Common myeloid progenitor, CD34-positive (primary cell): ENCODE results near the gene DAAM2.

Experiments
- CTCF ChIA-PET: fragments of 350-600 bp; sonication (Branson Sonifier 250); formaldehyde crosslinking; loops from one replicate; lab custom pipeline; 2021; ENCODE audit warnings: antibody characterized with exemption; lab: Charles Lee
- POLR2A ChIA-PET: fragments of 350-600 bp; sonication (Branson Sonifier 250); formaldehyde crosslinking; loops from one replicate; lab custom pipeline; 2021; ENCODE audit warnings: antibody characterized with exemption; lab: Charles Lee
- DNase-seq, 3 donors: peaks; one replicate each; pipeline versions ENCODE4 v3.0.0 to v3.0.0-alpha.2; 2013
- H3K27ac ChIP-seq, 2 experiments: 1 replicate in 1 of 2; 2 replicates in 1 of 2; pipeline ENCODE4 v1.7.0; 2013; ENCODE audit warnings: inconsistent platforms in 2 of 2, low read length in 2 of 2, mild to moderate bottlenecking in 2 of 2, low read depth in 1 of 2, moderate library complexity in 1 of 2; ENCODE audit not compliant: severe bottlenecking in 2 of 2, insufficient read depth in 1 of 2, poor library complexity in 1 of 2
- H3K27me3 ChIP-seq, 5 experiments: replicated peaks in 2 of 5; 1 replicate in 3 of 5; 2 replicates in 2 of 5; pipeline versions ENCODE4 v1.6.1 to v1.7.0; 2013; ENCODE audit warnings: low read length in 4 of 5, mild to moderate bottlenecking in 2 of 5, moderate library complexity in 2 of 5, inconsistent platforms in 1 of 5; ENCODE audit not compliant: insufficient read depth in 5 of 5, control insufficient read depth in 4 of 5
- H3K36me3 ChIP-seq, 4 experiments: 1 replicate in 2 of 4; 2 replicates in 2 of 4; pipeline versions ENCODE4 v1.6.1 to v1.7.0; 2013; ENCODE audit warnings: low read length in 3 of 4, control low read depth in 1 of 4, mild to moderate bottlenecking in 1 of 4; ENCODE audit not compliant: control insufficient read depth in 4 of 4, insufficient read depth in 4 of 4
- H3K4me1 ChIP-seq, 4 experiments: 1 replicate in 3 of 4; 2 replicates in 1 of 4; pipeline versions ENCODE4 v1.6.1 to v1.7.1; 2013; ENCODE audit warnings: low read length in 3 of 4, mild to moderate bottlenecking in 3 of 4, control low read depth in 1 of 4, inconsistent platforms in 1 of 4, moderate library complexity in 1 of 4; ENCODE audit not compliant: control insufficient read depth in 4 of 4, insufficient read depth in 4 of 4; ENCODE audit errors: control extremely low read depth in 1 of 4
- H3K4me3 ChIP-seq, 7 experiments: 1 replicate in 4 of 7; 2 replicates in 3 of 7; pipeline versions ENCODE4 v1.5.1 to v1.7.0; 2013; ENCODE audit warnings: mild to moderate bottlenecking in 7 of 7, low read length in 6 of 7, moderate library complexity in 6 of 7, inconsistent platforms in 2 of 7, low read depth in 2 of 7, control low read depth in 1 of 7; ENCODE audit not compliant: insufficient read depth in 4 of 7, control insufficient read depth in 1 of 7; ENCODE audit errors: extremely low read depth in 1 of 7
- H3K9me3 ChIP-seq, 5 experiments: 1 replicate in 4 of 5; 2 replicates in 1 of 5; pipeline versions ENCODE4 v1.6.1 to v1.7.1; 2013; ENCODE audit warnings: low read length in 4 of 5, mild to moderate bottlenecking in 2 of 5, inconsistent platforms in 1 of 5, low read depth in 1 of 5, moderate library complexity in 1 of 5; ENCODE audit not compliant: control insufficient read depth in 4 of 5, insufficient read depth in 2 of 5; ENCODE audit errors: control extremely low read depth in 1 of 5
- WGBS: methylation state at CpG from one replicate; pipeline ENCODE4 v1.1.5; 2013; ENCODE audit not compliant: insufficient coverage; 5-methylcytosine and 5-hydroxymethylcytosine counted together

Gene DAAM2

GRCh38 chr6:39942903-39943580, 150.9 kb downstream of the DAAM2 start:
- Histone ChIP-seq H3K27ac (no peak overlapping the region), H3K27me3 (peaks cover 0 to 2% (median 0%) of the 10 kb centered on the region in 5 experiments), H3K9me3 (no peaks in the 10 kb centered on the region), H3K4me1 (no peaks in the 10 kb centered on the region), H3K4me3 (no peak overlapping the region), H3K36me3 (no peaks in the 10 kb centered on the region)
- CTCF ChIA-PET, result no interaction called here
- POLR2A ChIA-PET, result no interaction called here
- WGBS, result 100% methylated on average over 5 of the region's 7 CpGs
- no peak for DNase-seq

- H3K27ac ChIP-seq, result no peak overlapping the region
- no CpG with 5 or more reads among the region's 1 CpG for WGBS
- H3K36me3 ChIP-seq, result no peaks in the 10 kb centered on the region
- ChIA-PET POLR2A (no interaction called here), CTCF (no interaction called here)
- H3K9me3 ChIP-seq, result no peaks in the 10 kb centered on the region
- no peak overlapping the region for H3K4me3 ChIP-seq
- peaks cover 0 to 4% (median 0%) of the 10 kb centered on the region in 5 experiments for H3K27me3 ChIP-seq
- no peak for DNase-seq
- H3K4me1 ChIP-seq, result no peaks in the 10 kb centered on the region
Measured at GRCh38 chr6:39945626-39946025, 153.4 kb downstream of the DAAM2 start.

GRCh38 chr6:39947611-39948068, 155.5 kb downstream of the DAAM2 start:
- Histone ChIP-seq H3K4me1 (no peaks in the 10 kb centered on the region), H3K36me3 (no peaks in the 10 kb centered on the region), H3K27ac (no peak overlapping the region), H3K4me3 (no peak overlapping the region), H3K27me3 (peaks cover 0 to 6% (median 0%) of the 10 kb centered on the region in 5 experiments), H3K9me3 (no peaks in the 10 kb centered on the region)
- DNase-seq, result no peak
- CTCF ChIA-PET, result no interaction called here
- 67% methylated on average over 3 of the region's 5 CpGs for WGBS
- POLR2A ChIA-PET, result no interaction called here

GRCh38 chr6:39948199-39948791, 156.1 kb downstream of the DAAM2 start:
- H3K27ac ChIP-seq, result no peak overlapping the region

GRCh38 chr6:39950125-39950720, 158.0 kb downstream of the DAAM2 start:
- Histone ChIP-seq H3K9me3 (no peaks in the 10 kb centered on the region), H3K4me1 (no peaks in the 10 kb centered on the region), H3K36me3 (no peaks in the 10 kb centered on the region), H3K27ac (no peak overlapping the region), H3K27me3 (peaks cover 0 to 6% (median 0%) of the 10 kb centered on the region in 5 experiments), H3K4me3 (no peak overlapping the region)
- POLR2A ChIA-PET, result no interaction called here
- CTCF ChIA-PET, result no interaction called here
- DNase-seq, result no peak

More at GRCh38 chr6:39948199-39948791, 156.1 kb downstream of the DAAM2 start:
- POLR2A ChIA-PET, result no interaction called here
- Histone ChIP-seq H3K9me3 (no peaks in the 10 kb centered on the region), H3K4me1 (no peaks in the 10 kb centered on the region), H3K4me3 (no peak overlapping the region), H3K27me3 (peaks cover 0 to 6% (median 0%) of the 10 kb centered on the region in 5 experiments), H3K36me3 (no peaks in the 10 kb centered on the region)
- CTCF ChIA-PET, result no interaction called here
- no peak for DNase-seq
- 40% methylated on average over 1 of the region's 5 CpGs for WGBS

- Histone ChIP-seq H3K4me1 (no peaks in the 10 kb centered on the region), H3K27me3 (peaks cover 0 to 6% (median 0%) of the 10 kb centered on the region in 5 experiments), H3K27ac (no peak overlapping the region), H3K36me3 (no peaks in the 10 kb centered on the region), H3K9me3 (no peaks in the 10 kb centered on the region), H3K4me3 (no peak overlapping the region)
- CTCF ChIA-PET, result interaction anchor here (0.5 kb wide), 1 partner anchor 416 kb away, joined by 5 read pairs; no protein-coding TSS in a partner anchor
- WGBS, result 94% methylated on average over 5 of the region's 5 CpGs
- POLR2A ChIA-PET, result no interaction called here
- no peak for DNase-seq
Measured at GRCh38 chr6:39951191-39951590, 159.0 kb downstream of the DAAM2 start.

GRCh38 chr6:39951716-39952115, 159.5 kb downstream of the DAAM2 start:
- Histone ChIP-seq H3K9me3 (peaks cover 0 to 3% (median 0%) of the 10 kb centered on the region in 5 experiments), H3K27me3 (peaks cover 0 to 6% (median 0%) of the 10 kb centered on the region in 5 experiments), H3K27ac (no peak overlapping the region), H3K4me1 (no peaks in the 10 kb centered on the region), H3K4me3 (no peak overlapping the region), H3K36me3 (no peaks in the 10 kb centered on the region)
- CTCF ChIA-PET, result interaction anchor here (0.5 kb wide), 1 partner anchor 415 kb away, joined by 5 read pairs; no protein-coding TSS in a partner anchor
- no peak for DNase-seq
- POLR2A ChIA-PET, result no interaction called here
- WGBS, result 89% methylated on average over 1 of the region's 1 CpG
